Left ventricle myocardium inferior (tissue), 1 donor: Measurements from ENCODE around the gene COL28A1. TPM values are rescaled to one million over a fixed set of nuclear protein-coding genes. Genes with fewer than 3 reads are reported as not detected.

Source experiments
- DNase-seq: peaks from one replicate; pipeline ENCODE4 v3.0.0-alpha.2; 2020
- H3K27ac ChIP-seq: fragments of 200-600 bp; replicated peaks from 2 replicates; pipeline ENCODE4 v1.8.0; 2021
- H3K27me3 ChIP-seq: fragments of 200-600 bp; 2 replicates; pipeline ENCODE4 v1.8.0; 2021; ENCODE audit warnings: low read depth
- H3K36me3 ChIP-seq: fragments of 200-600 bp; 2 replicates; pipeline ENCODE4 v1.8.0; 2021
- H3K4me1 ChIP-seq: fragments of 200-600 bp; 2 replicates; pipeline ENCODE4 v1.8.0; 2021
- H3K4me3 ChIP-seq: fragments of 200-600 bp; 2 replicates; pipeline ENCODE4 v1.8.0; 2021; ENCODE audit warnings: mild to moderate bottlenecking, moderate library complexity
- H3K9me3 ChIP-seq: fragments of 200-600 bp; replicated peaks from 2 replicates; pipeline ENCODE4 v1.8.0; 2021
- CTCF ChIP-seq: fragments of 200-600 bp; IDR thresholded peaks from 2 replicates; pipeline ENCODE4 v1.8.0; 2021; ENCODE audit warnings: antibody characterized with exemption, mild to moderate bottlenecking, borderline replicate concordance
- intact Hi-C: fragments of 100-400 bp; cut with micrococcal nuclease; formaldehyde crosslinking; loops from one replicate; pipeline ENCODE4 v1.11.0; 2022
- long read RNA-seq: library from polyadenylated mRNA; unstranded; transcript quantifications from one replicate; pipeline ENCODE4 v2.0.0, GENCODE V29; 2021
- total RNA-seq: library from RNA; stranded (reverse); fragmentation: NEBNext Ultra II Directional; extraction: Animal tissue kit (Norgen Biotek cat#: 25700); gene quantifications from one replicate; pipeline ENCODE4 v1.2.1, GENCODE V29; 2021
- donor health status: DM: no; HTN: yes; CAD: no; lungs with severe emphysema.

The COL28A1 gene
- total RNA-seq, result 1.9 TPM
- long read RNA-seq, result 0 reads

GRCh38 chr7:7535691-7536090, at the start of gene COL28A1:
Gene COL28A1, minus strand, starts transcription at chr7:7535873. Its CDS starts 2,998 bp downstream, at chr7:7532875.
- TF ChIP-seq CTCF, result no peak
- Histone ChIP-seq H3K36me3 (no peaks in the 10 kb centered on the region), H3K9me3 (no peaks in the 10 kb centered on the region), H3K4me3 (peak within 1 kb of the TSS; percentile 12), H3K27ac (no peak within 1 kb of the TSS), H3K27me3 (peaks cover 5% of the 10 kb centered on the region), H3K4me1 (no peaks in the 10 kb centered on the region)
- intact Hi-C loops, result loop anchor here (10.0 kb wide), 1 partner anchor 421 kb away; no protein-coding TSS in a partner anchor
- no peak for DNase-seq

GRCh38 chr7:7584653-7585052, 49.0 kb upstream of the COL28A1 start:
- no peaks in the 10 kb centered on the region for H3K9me3 ChIP-seq
- intact Hi-C loops, result no loop called here
- no peak for DNase-seq
- no peaks in the 10 kb centered on the region for H3K4me1 ChIP-seq
- peaks cover 5% of the 10 kb centered on the region for H3K36me3 ChIP-seq
- TF ChIP-seq CTCF, result no peak
- H3K27ac ChIP-seq, result no peak overlapping the region
- no peak overlapping the region for H3K4me3 ChIP-seq
- no peaks in the 10 kb centered on the region for H3K27me3 ChIP-seq

GRCh38 chr7:7583731-7584130, 48.1 kb upstream of the COL28A1 start:
- H3K27ac ChIP-seq, result no peak overlapping the region
- no peak for TF ChIP-seq CTCF
- no peak for DNase-seq
- H3K27me3 ChIP-seq, result no peaks in the 10 kb centered on the region
- H3K4me3 ChIP-seq, result no peak overlapping the region
- no peaks in the 10 kb centered on the region for H3K4me1 ChIP-seq
- intact Hi-C loops, result no loop called here
- no peaks in the 10 kb centered on the region for H3K9me3 ChIP-seq
- H3K36me3 ChIP-seq, result no peaks in the 10 kb centered on the region

- TF ChIP-seq CTCF, result no peak
Observed at GRCh38 chr7:7582596-7582995, 46.9 kb upstream of the COL28A1 start.

GRCh38 chr7:7581531-7582179, 46.0 kb upstream of the COL28A1 start:
- H3K4me3 ChIP-seq, result no peak overlapping the region
- no peak for DNase-seq
- no peaks in the 10 kb centered on the region for H3K4me1 ChIP-seq
- H3K36me3 ChIP-seq, result no peaks in the 10 kb centered on the region
- no peak for TF ChIP-seq CTCF
- no peaks in the 10 kb centered on the region for H3K9me3 ChIP-seq
- H3K27me3 ChIP-seq, result no peaks in the 10 kb centered on the region
- no peak overlapping the region for H3K27ac ChIP-seq
- intact Hi-C loops, result no loop called here

More at GRCh38 chr7:7582596-7582995, 46.9 kb upstream of the COL28A1 start:
- H3K4me1 ChIP-seq, result no peaks in the 10 kb centered on the region
- no peak overlapping the region for H3K27ac ChIP-seq
- no peak for DNase-seq
- no peaks in the 10 kb centered on the region for H3K36me3 ChIP-seq
- no peak overlapping the region for H3K4me3 ChIP-seq
- H3K9me3 ChIP-seq, result no peaks in the 10 kb centered on the region
- no peaks in the 10 kb centered on the region for H3K27me3 ChIP-seq
- intact Hi-C loops, result no loop called here
